GM12878 (cell line): ENCODE results near the gene GNG13. TPM values are rescaled to one million over a fixed set of nuclear protein-coding genes. Genes with fewer than 3 reads are reported as not detected.

Experiments used
- ATAC-seq: fragments of 200-7000 bp; cut with Tn5 transposase; 3 replicates; pipeline ENCODE4 v1.9.1; 2020; ENCODE audit warnings: mild to moderate bottlenecking, moderate library complexity
- BruUV-seq: library from RNA; stranded (reverse); fragments of 400-500 nt; replicated peaks from 2 replicates; lab custom pipeline; 2021; lab: Mats Ljungman, UMichigan
- CTCF ChIA-PET: fragments of 300-600 bp; sonication (Branson Sonifier 250); formaldehyde crosslinking; extraction: SDS; loops from one replicate; lab custom pipeline; 2021; ENCODE audit warnings: inconsistent platforms; lab: Yijun Ruan, JAX
- POLR2A ChIA-PET: fragments of 350-600 bp; formaldehyde crosslinking; extraction: SDS; loops from one replicate; lab custom pipeline; 2021; ENCODE audit warnings: inconsistent platforms; lab: Charles Lee
- RAD21 ChIA-PET: fragments of 300-600 bp; sonication (Branson Sonifier 250); formaldehyde crosslinking; loops from one replicate; lab custom pipeline; 2023; ENCODE audit warnings: antibody characterized with exemption; ENCODE audit not compliant: unreplicated experiment; lab: Charles Lee
- SMC1A ChIA-PET: fragments of 300-600 bp; sonication (Branson Sonifier 250); formaldehyde crosslinking; loops from one replicate; lab custom pipeline; 2023; ENCODE audit not compliant: unreplicated experiment, uncharacterized antibody; lab: Charles Lee
- DNase-seq: peaks from one replicate; pipeline ENCODE4 v3.0.0-alpha.2; 2011; ENCODE audit warnings: low read depth, low spot score
- FAIRE-seq: peaks from 3 replicates; lab custom pipeline; 2011; peaks lifted over from hg19 to GRCh38; lab: Jason Lieb, UNC
- H2AFZ ChIP-seq: 2 replicates; pipeline ENCODE4 v1.6.0; 2011; ENCODE audit warnings: low read depth, low read length, control low read depth; ENCODE audit not compliant: control insufficient read depth
- H3K27ac ChIP-seq: 2 replicates; pipeline ENCODE4 v1.5.1; 2011; ENCODE audit warnings: control low read depth; ENCODE audit not compliant: control insufficient read depth, insufficient read depth
- H3K27me3 ChIP-seq, 2 experiments: replicated peaks in 1 of 2; 2 replicates each; pipeline versions ENCODE4 v1.6.0 to v1.6.1; 2011; ENCODE audit warnings: low read length in 1 of 2; ENCODE audit not compliant: control insufficient read depth in 2 of 2, insufficient read depth in 2 of 2
- H3K36me3 ChIP-seq, 2 experiments: 2 replicates each; pipeline ENCODE4 v1.5.1; 2011; ENCODE audit warnings: low read length in 1 of 2; ENCODE audit not compliant: control insufficient read depth in 2 of 2, insufficient read depth in 2 of 2
- H3K4me1 ChIP-seq: 2 replicates; pipeline ENCODE4 v1.6.1; 2011; ENCODE audit warnings: mild to moderate bottlenecking, low read length, moderate library complexity, mixed read lengths; ENCODE audit not compliant: control insufficient read depth, insufficient read depth
- H3K4me2 ChIP-seq: 2 replicates; pipeline ENCODE4 v1.6.0; 2011; ENCODE audit warnings: control low read depth; ENCODE audit not compliant: control insufficient read depth, insufficient read depth
- H3K4me3 ChIP-seq: fragments of 200-600 bp; sonication (generic); 2 replicates; pipeline ENCODE4 v1.5.1; 2016
- H3K79me2 ChIP-seq: 2 replicates; pipeline ENCODE4 v1.6.0; 2011; ENCODE audit warnings: low read length; ENCODE audit not compliant: control insufficient read depth, insufficient read depth
- H3K9ac ChIP-seq: 2 replicates; pipeline ENCODE4 v1.8.0; 2011; ENCODE audit warnings: low read length, control low read depth, mixed read lengths; ENCODE audit not compliant: control insufficient read depth, insufficient read depth
- H3K9me3 ChIP-seq: replicated peaks from 3 replicates; pipeline ENCODE4 v1.5.1; 2011; ENCODE audit warnings: mild to moderate bottlenecking, low read length; ENCODE audit not compliant: control insufficient read depth, insufficient read depth
- H4K20me1 ChIP-seq: 2 replicates; pipeline ENCODE4 v1.6.0; 2011; ENCODE audit not compliant: control insufficient read depth, insufficient read depth
- CREB1 ChIP-seq: IDR thresholded peaks from 2 replicates; pipeline ENCODE4 v1.6.1; 2012; ENCODE audit warnings: low read depth, mild to moderate bottlenecking, inconsistent platforms
- ELK1 ChIP-seq: IDR thresholded peaks from 2 replicates; pipeline ENCODE4 v1.6.1; 2012; ENCODE audit warnings: low read depth, low read length, improper control_type of control experiment
- KLF5 ChIP-seq: fragments of 450-650 bp; IDR thresholded peaks from 2 replicates; pipeline ENCODE4 v1.6.1; 2014; ENCODE audit warnings: mild to moderate bottlenecking; ENCODE audit not compliant: partially characterized antibody
- POLR2AphosphoS2 ChIP-seq: IDR thresholded peaks from 2 replicates; pipeline ENCODE4 v1.6.1; 2011; ENCODE audit warnings: low read depth, mild to moderate bottlenecking, low read length, improper control_type of control experiment, moderate library complexity
- RB1 ChIP-seq: fragments of 450-650 bp; formaldehyde crosslinking; IDR thresholded peaks from 2 replicates; pipeline ENCODE4 v1.6.1; 2017; ENCODE audit warnings: mild to moderate bottlenecking, borderline replicate concordance
- ZBTB11 ChIP-seq: fragments of 450-650 bp; formaldehyde crosslinking; IDR thresholded peaks from 2 replicates; pipeline ENCODE4 v1.5.0; 2022; ENCODE audit warnings: mild to moderate bottlenecking, missing genetic modification characterization
- WGBS: methylation state at CpG from one replicate; pipeline ENCODE4 v1.1.6; 2016; ENCODE audit warnings: low lambda C conversion rate; ENCODE audit not compliant: insufficient replicate concordance, insufficient coverage; ENCODE audit errors: missing lambda C conversion rate; 5-methylcytosine and 5-hydroxymethylcytosine counted together
- in situ Hi-C: fragments of 300-500 bp; cut with MboI; formaldehyde crosslinking; loops from 9 replicates; pipeline ENCODE4 v1.14.3; 2018; ENCODE audit warnings: mixed read lengths
- intact Hi-C: fragments of 100-400 bp; cut with micrococcal nuclease; formaldehyde crosslinking; loops from one replicate; pipeline ENCODE4 v1.14.2; 2022; ENCODE audit not compliant: unreplicated experiment
- polyA plus RNA-seq, 11 experiments: library from polyadenylated mRNA; depleted of rRNA in 4 of 11; unstranded in 6 of 11; stranded (reverse) in 5 of 11; fragments of >200 nt; fragmentation: Nextera tagmentation in 4 of 11; fragmentation: Illumina TruSeq in 1 of 11; extraction: Ambion mirVana in 4 of 11; extraction: Trizol in 1 of 11; gene quantifications; 1 replicate in 1 of 11; 2 replicates in 10 of 11; pipeline versions ENCODE4 v1.2.1 to v1.2.3, GENCODE V29; 2011 to 2016; ENCODE audit warnings: inconsistent platforms in 2 of 11, missing spikeins in 2 of 11, low read depth in 1 of 11
- total RNA-seq, 4 experiments: library from RNA; depleted of rRNA in 3 of 4; stranded (reverse); fragments of >200 nt in 3 of 4; fragmentation: Illumina TruSeq in 1 of 4; extraction: Trizol in 1 of 4; gene quantifications; 2 replicates each; pipeline versions ENCODE4 v1.2.1 to v1.2.3, GENCODE V29; 2013 to 2021
- TF ChIP-seq, protein P1 (sequence below): fragments of 150-350 bp; IDR thresholded peaks from 2 replicates; pipeline ENCODE4 v1.6.1; 2014; ENCODE audit warnings: mild to moderate bottlenecking, low read depth, low read length

Gene GNG13
- total and polyA plus RNA-seq, 10 of the 15 experiments (the other 5 are each of a cell fraction or from before 2014, with no cell fraction given), result not detected

GRCh38 chr16:777826-778225 lies 22.7 kb downstream of the GNG13 start:
- FAIRE-seq (no peak), ATAC-seq (no peak), DNase-seq (no peak)
- Histone ChIP-seq H4K20me1 (no peaks in the 10 kb centered on the region), H3K36me3 (no peaks in the 10 kb centered on the region), H3K9me3 (no peaks in the 10 kb centered on the region), H2AFZ (no peak overlapping the region), H3K4me2 (no peak overlapping the region), H3K27me3 (no peaks in the 10 kb centered on the region), H3K4me1 (no peaks in the 10 kb centered on the region), H3K9ac (no peak overlapping the region), H3K79me2 (no peaks in the 10 kb centered on the region), H3K4me3 (no peak overlapping the region), H3K27ac (no peak overlapping the region)
- 21% methylated on average over 16 of the region's 16 CpGs for WGBS
- CTCF ChIA-PET, result no interaction called here
- in situ Hi-C loops, result no loop called here
- POLR2A ChIA-PET, result no interaction called here
- SMC1A ChIA-PET, result no interaction called here
- TF ChIP-seq RB1 (no peak), KLF5 (no peak), CREB1 (no peak), POLR2AphosphoS2 (no peak), ELK1 (no peak), ZBTB11 (CRISPR knock-in tag) (no peak)
- TF ChIP-seq, protein P1, sequence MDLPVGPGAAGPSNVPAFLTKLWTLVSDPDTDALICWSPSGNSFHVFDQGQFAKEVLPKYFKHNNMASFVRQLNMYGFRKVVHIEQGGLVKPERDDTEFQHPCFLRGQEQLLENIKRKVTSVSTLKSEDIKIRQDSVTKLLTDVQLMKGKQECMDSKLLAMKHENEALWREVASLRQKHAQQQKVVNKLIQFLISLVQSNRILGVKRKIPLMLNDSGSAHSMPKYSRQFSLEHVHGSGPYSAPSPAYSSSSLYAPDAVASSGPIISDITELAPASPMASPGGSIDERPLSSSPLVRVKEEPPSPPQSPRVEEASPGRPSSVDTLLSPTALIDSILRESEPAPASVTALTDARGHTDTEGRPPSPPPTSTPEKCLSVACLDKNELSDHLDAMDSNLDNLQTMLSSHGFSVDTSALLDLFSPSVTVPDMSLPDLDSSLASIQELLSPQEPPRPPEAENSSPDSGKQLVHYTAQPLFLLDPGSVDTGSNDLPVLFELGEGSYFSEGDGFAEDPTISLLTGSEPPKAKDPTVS, result no peak
- BruUV-seq, result no TSS peak
- intact Hi-C loops, result no loop called here
- RAD21 ChIA-PET, result no interaction called here
